ENCODE data around the gene SLC39A9.

DNA sequence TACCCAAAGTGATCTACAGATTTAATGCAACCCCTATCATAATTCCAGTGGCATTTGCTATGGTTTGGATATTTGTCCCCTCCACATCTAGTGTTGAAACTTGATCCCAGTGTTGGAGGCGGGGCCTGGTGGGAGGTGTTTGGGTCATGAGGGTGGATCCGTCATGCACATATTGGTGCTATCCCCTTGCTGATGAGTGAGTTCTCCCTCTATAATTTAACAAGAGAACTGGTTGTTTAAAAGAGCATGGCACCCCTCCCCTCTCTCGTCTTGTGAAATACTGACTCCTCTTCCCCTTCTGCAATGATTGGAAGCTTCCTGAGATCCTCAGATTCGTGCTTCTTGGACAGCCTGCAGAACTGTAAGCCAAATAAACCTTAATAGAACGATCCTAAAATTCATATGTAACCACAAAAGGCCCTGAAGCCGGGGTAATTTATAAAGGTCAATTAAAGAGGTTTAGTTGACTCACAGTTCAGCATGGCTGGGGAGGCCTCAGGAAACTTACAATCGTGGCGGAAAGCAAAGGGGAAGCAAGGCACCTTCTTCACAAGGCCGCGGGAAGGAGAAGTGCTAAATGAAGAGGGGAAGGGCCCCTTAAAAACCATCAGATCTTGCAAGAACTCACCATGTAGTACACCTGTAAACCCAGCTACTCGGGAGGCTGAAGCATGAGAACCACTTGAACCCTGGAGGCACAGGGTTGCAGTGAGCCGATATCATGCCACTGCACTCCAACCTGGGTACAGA lies 41.2 kb downstream of the SLC39A9 start:
- TF ChIP-seq POLR2A (IDR thresholded peaks at IDR 0.05; ENCODE audit: extremely low read depth, insufficient read length) = no peak
- TF ChIP-seq, protein P1, sequence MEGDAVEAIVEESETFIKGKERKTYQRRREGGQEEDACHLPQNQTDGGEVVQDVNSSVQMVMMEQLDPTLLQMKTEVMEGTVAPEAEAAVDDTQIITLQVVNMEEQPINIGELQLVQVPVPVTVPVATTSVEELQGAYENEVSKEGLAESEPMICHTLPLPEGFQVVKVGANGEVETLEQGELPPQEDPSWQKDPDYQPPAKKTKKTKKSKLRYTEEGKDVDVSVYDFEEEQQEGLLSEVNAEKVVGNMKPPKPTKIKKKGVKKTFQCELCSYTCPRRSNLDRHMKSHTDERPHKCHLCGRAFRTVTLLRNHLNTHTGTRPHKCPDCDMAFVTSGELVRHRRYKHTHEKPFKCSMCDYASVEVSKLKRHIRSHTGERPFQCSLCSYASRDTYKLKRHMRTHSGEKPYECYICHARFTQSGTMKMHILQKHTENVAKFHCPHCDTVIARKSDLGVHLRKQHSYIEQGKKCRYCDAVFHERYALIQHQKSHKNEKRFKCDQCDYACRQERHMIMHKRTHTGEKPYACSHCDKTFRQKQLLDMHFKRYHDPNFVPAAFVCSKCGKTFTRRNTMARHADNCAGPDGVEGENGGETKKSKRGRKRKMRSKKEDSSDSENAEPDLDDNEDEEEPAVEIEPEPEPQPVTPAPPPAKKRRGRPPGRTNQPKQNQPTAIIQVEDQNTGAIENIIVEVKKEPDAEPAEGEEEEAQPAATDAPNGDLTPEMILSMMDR (IDR thresholded peaks at IDR 0.05; ENCODE audit: low read depth, low read length) = no peak
- TF ChIP-seq, protein P2, sequence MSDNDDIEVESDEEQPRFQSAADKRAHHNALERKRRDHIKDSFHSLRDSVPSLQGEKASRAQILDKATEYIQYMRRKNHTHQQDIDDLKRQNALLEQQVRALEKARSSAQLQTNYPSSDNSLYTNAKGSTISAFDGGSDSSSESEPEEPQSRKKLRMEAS (IDR thresholded peaks at IDR 0.05; ENCODE audit: low read depth, low read length) = no peak

All from NB4 (cell line).